Nephron (organoid): Measurements from ENCODE around the gene TH.
A peak's percentile ranks its signal among the peaks of the same experiment; 100 is the strongest.

Source experiments
- H3K27ac Mint-ChIP-seq, 3 experiments: 2 replicates each; pipeline ENCODE4 v1.8.0; 2020; ENCODE audit warnings: mixed read lengths in 3 of 3, mild to moderate bottlenecking in 2 of 3, moderate library complexity in 1 of 3
- H3K27me3 Mint-ChIP-seq: 2 replicates; pipeline ENCODE4 v1.8.0; 2021; ENCODE audit warnings: low read depth, mild to moderate bottlenecking, moderate library complexity, mixed read lengths
- H3K36me3 Mint-ChIP-seq: 2 replicates; pipeline ENCODE4 v1.8.0; 2020; ENCODE audit warnings: low read depth, mixed read lengths
- H3K4me1 Mint-ChIP-seq: 2 replicates; pipeline ENCODE4 v1.8.0; 2020; ENCODE audit warnings: mixed read lengths
- H3K4me3 Mint-ChIP-seq, 3 experiments: 2 replicates each; pipeline ENCODE4 v1.8.0; 2020; ENCODE audit warnings: mild to moderate bottlenecking in 3 of 3, mixed read lengths in 3 of 3, moderate library complexity in 2 of 3
- H3K9me3 Mint-ChIP-seq: 2 replicates; pipeline ENCODE4 v1.8.0; 2020; ENCODE audit warnings: mixed read lengths
- CTCF ChIP-seq, 3 experiments: fragments of 200-600 bp; sonication (generic); IDR thresholded peaks; one replicate each; pipeline ENCODE4 v1.5.0; 2021; ENCODE audit warnings: antibody characterized with exemption in 3 of 3; ENCODE audit not compliant: unreplicated experiment in 3 of 3

The TH gene

GRCh38 chr11:2146051-2146450, 25.6 kb downstream of the TH start:
- Mint-ChIP-seq H3K27ac (peak overlapping the region; percentile 75 to 89 (median 78)), H3K4me1 (peaks cover 51% of the 10 kb centered on the region), H3K36me3 (peaks cover 4% of the 10 kb centered on the region), H3K4me3 (peak overlapping the region; percentile 78 to 89 (median 86)), H3K9me3 (no peaks in the 10 kb centered on the region), H3K27me3 (peaks cover 84% of the 10 kb centered on the region)
- no peak for TF ChIP-seq CTCF (IDR thresholded peaks at IDR 0.05; ENCODE audit: unreplicated experiment in 3 of 3)

GRCh38 chr11:2144544-2145248, 26.9 kb downstream of the TH start:
- Mint-ChIP-seq H3K27me3 (peaks cover 92% of the 10 kb centered on the region), H3K4me1 (peaks cover 37% of the 10 kb centered on the region), H3K27ac (peak overlapping the region; percentile 75 to 99 (median 85)), H3K4me3 (peak overlapping the region; percentile 78 to 89 (median 80)), H3K9me3 (no peaks in the 10 kb centered on the region), H3K36me3 (peaks cover 4% of the 10 kb centered on the region)
- no peak for TF ChIP-seq CTCF (IDR thresholded peaks at IDR 0.05; ENCODE audit: unreplicated experiment in 3 of 3)

- Mint-ChIP-seq H3K9me3 (no peaks in the 10 kb centered on the region), H3K27ac (peak overlapping the region; percentile 96 to 99 (median 98))
- peak in 1 of 3 experiments; percentile 27 for TF ChIP-seq CTCF (IDR thresholded peaks at IDR 0.05; ENCODE audit: unreplicated experiment in 3 of 3)
These were observed 27.6 kb downstream of the TH start for GRCh38 chr11:2143799-2144543.

GRCh38 chr11:2143477-2143798, 28.2 kb downstream of the TH start:
- Mint-ChIP-seq H3K4me3 (peak overlapping the region; percentile 85 to 93 (median 92)), H3K27ac (peak overlapping the region; percentile 96 to 99 (median 98)), H3K36me3 (peaks cover 4% of the 10 kb centered on the region), H3K4me1 (peaks cover 25% of the 10 kb centered on the region), H3K9me3 (no peaks in the 10 kb centered on the region), H3K27me3 (peaks cover 86% of the 10 kb centered on the region)
- TF ChIP-seq CTCF (IDR thresholded peaks at IDR 0.05; ENCODE audit: unreplicated experiment in 3 of 3) = no peak

More at GRCh38 chr11:2143799-2144543, 27.6 kb downstream of the TH start:
- Mint-ChIP-seq H3K27me3 (peaks cover 90% of the 10 kb centered on the region), H3K4me1 (peaks cover 31% of the 10 kb centered on the region), H3K4me3 (peak overlapping the region; percentile 85 to 93 (median 92)), H3K36me3 (peaks cover 4% of the 10 kb centered on the region)

- Mint-ChIP-seq H3K27ac (peak overlapping the region; percentile 96 to 99 (median 98)), H3K4me1 (peaks cover 19% of the 10 kb centered on the region), H3K36me3 (peaks cover 4% of the 10 kb centered on the region), H3K9me3 (no peaks in the 10 kb centered on the region), H3K4me3 (peak overlapping the region; percentile 85 to 93 (median 92)), H3K27me3 (peaks cover 84% of the 10 kb centered on the region)
- no peak for TF ChIP-seq CTCF (IDR thresholded peaks at IDR 0.05; ENCODE audit: unreplicated experiment in 3 of 3)
These were observed 28.8 kb downstream of the TH start for GRCh38 chr11:2142762-2143202.
